COR-L47 (cell line): ENCODE data around the gene MVB12A.

Experiments
- DNase-seq: peaks from one replicate; lab custom pipeline; 2025; lab: John Stamatoyannopoulos, UW

The MVB12A gene

DNA sequence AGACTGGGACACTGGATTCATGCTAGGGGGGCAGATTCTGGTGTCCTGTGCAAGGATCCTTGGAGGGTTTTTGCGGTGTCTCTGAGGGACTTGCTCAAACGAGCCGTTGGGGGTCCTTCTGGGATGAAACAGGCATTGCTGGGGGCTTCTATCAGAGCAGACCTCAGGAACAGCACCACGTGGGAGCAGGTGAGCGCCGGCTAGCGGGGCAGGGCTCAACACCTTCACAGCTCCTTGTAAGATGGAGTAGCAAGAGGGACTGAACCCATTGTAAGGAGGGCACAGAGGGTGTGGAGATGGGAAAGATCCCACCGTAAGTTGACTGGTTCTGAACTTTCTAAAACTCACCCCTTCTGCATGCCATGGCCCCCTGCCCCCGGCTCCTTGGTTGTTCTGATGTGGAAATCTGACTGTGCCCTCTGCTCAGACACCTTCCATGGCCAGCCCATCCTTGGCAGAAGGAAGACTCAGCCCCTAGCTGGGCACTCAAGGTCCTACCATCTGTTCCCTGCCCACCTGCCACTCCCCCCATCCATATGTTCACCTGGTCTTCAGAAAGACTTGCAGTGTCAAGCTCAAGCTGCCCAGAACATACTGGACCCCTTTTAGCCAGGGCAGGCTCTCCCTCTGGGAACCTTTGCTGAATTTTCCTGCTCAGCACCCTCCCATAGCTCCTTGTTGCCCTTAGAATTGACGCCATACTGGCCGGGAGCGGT, 51.7 kb downstream of the MVB12A start:
- DNase-seq = no peak

DNA sequence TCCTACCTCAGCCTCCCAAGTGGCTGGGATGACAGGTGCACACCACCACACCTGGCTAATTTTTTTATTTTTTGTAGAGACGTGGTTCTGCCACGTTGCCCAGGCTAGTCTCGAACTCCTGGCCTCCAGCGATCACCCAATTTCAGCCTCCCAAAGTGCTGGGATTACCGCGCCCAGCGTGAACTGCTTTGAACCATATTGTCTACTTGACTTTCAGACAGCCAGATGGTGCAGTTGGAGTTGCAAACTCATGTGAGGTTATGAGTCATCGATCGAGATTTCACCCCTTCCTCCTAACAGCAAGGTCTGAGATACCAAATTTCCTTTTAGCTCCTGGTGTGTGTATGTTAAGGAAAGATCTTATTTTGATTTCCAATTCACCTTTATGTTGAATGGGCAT, 53.2 kb downstream of the MVB12A start:
- DNase-seq = no peak
